Hindlimb muscle (tissue), 1 donor: ENCODE measurements around the gene FBXO9. TPM values are rescaled to one million over a fixed set of nuclear protein-coding genes. Genes with fewer than 3 reads are reported as not detected.
"Not testable (repeated sequence)": the region's sequence is repeated elsewhere in the genome, so short reads cannot be mapped to it uniquely, and the experiment has no call there.

Experiments used
- DNase-seq: peaks from one replicate; pipeline ENCODE4 v3.0.0-alpha.2; 2013
- polyA plus RNA-seq: library from polyadenylated mRNA; unstranded; fragments of 120-200 nt; gene quantifications from one replicate; pipeline ENCODE4 v1.2.1, GENCODE V29; 2013; ENCODE audit not compliant: insufficient read length

Gene FBXO9
- polyA plus RNA-seq, 1 donor, result 88.5 TPM

DNA sequence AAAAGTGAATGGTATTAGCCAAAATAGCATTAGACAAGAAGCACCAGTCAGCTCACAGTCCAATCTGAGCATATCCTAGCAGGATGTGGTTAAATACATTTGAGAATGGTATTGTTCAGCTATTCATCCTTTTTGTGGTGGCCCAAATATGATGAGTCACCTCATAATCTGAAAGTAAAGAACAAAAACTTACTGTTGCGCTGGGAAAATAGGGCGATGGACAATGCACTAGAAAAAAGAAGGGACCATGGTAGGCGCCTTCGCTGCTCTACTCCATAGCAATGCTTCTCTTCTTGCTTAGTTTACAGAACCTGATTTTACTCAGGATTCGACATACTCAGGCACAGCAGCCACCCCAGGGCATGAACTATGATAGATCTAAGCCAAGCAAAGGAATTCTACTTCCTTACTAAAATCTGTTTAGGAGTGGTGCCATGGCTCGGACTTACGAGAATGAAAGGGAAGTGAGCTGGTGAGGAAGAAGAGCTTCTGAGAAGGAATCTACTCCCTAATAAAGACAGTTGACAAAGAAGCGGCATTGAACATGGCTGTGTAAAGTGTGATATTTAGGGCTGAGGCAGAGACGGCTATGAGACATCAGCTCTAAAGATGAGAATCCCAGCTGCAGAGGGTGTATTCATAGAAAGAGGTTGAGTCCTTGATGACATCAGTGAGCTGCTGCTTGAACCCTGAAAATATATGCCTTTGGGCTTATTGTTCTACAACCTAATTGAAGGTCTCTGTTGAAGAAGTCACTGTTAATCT is 16.6 kb upstream of the FBXO9 start:
- no peak for DNase-seq

DNA sequence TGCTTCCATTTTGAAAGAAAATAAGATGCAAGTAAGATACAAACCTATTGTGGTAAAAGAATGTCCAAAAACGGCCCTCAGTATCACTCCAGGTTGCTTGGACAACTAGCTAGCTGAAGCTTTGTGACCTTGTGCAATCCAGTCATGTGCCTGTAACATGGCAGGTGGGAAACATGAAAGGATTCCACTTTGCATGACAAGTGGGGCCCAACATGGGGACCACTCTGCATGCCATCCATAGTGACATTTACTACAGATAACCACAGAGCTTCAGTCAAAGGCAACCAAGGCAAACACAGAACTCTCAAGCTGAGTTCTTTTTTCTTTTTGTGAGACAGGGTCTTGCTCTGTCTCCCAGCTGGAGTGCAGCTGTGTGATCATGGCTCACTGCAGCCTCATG is 15.8 kb upstream of the FBXO9 start:
- no peak for DNase-seq

DNA sequence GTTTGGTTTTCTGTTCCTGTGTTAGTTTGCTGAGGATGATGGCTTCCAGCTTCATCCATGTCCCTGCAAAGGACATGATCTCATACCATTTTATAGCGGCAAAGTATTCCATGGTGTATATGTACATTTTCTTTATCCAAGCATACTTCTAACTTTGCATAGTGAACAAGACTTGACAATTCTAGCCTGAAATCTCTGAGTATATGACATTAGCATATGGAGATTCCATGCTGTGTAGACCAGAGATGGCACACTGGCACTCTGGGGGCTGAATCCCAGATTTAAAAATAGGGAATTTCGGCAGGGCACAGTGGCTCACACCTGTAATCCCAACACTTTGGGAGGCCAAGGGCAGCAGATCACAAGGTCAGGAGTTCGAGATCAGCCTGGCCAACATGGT is 13.1 kb upstream of the FBXO9 start:
- DNase-seq, result not testable (repeated sequence)

DNA sequence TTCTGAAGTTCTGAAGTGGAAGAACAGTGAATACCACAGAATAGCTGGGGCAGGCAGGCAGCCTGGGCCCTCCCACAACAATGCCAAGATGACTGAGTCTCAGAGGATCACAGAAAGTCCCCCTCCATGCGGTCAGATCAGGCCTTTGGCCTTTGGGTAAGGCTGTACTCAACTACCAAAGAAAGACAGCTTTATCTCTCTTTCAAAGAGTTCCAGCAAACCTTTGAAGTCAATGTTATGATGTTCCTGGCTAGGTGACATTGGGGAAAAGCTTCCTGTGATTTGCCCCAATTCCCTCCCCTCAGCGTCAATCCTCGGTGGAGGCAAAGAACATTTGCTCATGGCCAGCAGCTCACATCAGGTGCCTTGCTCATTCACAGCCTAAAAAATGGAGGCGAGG is 10.7 kb upstream of the FBXO9 start:
- no peak for DNase-seq

DNA sequence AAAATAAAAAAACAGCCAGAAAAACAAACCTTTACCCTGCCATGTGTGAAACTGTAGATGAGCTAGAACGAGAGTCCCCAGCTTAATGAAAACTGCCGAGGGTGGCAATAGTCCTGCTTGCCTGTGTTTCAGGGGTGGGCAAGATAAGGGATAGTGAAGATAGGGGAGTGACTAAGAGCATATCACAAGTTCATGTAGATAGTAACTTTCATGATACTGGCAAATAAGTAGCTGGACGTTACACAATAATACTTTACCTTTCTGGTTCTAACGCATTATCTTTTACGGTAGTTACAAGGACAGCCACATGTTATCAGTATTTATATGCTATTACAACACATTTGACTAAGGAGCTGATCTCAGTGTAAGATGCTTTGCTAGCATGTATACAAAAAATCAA is 9.3 kb upstream of the FBXO9 start:
- DNase-seq, result no peak

DNA sequence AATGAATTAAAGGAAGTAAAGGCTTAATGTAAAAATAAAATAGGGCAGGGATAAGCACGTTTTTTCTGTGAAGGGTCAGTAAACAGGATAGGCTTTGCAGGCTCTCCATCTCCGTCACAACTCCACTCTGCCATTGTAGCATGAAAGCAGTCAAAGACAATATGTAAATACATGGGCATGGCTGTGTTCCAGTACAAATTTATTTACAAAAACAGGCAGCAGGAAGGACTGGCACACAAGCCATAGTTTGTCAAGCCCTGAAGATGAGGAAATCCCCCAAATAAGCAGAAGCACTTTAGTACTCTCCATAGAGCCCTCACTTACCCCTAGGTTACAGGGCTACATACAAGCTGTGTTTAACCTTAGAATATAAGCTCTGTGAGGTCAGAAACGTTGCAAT is 8.9 kb upstream of the FBXO9 start:
- no peak for DNase-seq

DNA sequence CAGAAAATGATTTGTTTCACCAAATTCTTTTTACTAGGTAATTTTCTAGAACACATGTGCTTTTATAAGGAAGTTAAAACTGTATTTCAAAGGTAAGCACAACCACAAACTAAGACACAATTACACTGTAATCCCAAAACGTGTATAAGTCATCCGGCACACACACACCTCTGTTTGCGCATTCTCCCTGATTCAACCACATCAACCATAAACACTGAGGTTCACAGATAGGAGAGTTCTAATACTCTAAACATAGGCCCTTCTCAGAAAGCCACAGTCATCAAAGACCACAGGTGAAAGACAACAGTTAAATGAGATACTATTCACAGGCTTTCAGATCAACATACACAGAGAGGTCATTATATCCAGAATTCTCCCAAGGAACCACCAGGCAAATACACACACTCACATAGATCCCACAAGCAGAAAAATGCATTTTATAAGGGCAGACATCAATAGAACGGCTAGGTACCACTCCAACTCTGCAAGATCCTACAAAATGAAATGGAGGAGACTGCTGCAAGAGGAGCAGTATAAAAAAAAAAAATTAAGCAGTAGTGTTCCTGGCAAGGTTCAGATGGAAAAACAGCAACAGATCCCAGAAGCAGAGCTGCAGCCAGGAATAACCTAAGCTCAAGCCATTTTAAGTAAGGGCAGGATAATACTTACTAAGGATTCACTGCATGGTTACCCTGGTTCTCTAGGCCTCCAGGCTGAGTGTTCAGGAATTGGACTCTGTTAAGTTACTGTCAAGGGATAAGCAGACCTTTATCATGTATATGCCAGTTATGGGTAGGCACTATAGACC is 6.6 kb upstream of the FBXO9 start:
- peak; percentile 80 for DNase-seq

DNA sequence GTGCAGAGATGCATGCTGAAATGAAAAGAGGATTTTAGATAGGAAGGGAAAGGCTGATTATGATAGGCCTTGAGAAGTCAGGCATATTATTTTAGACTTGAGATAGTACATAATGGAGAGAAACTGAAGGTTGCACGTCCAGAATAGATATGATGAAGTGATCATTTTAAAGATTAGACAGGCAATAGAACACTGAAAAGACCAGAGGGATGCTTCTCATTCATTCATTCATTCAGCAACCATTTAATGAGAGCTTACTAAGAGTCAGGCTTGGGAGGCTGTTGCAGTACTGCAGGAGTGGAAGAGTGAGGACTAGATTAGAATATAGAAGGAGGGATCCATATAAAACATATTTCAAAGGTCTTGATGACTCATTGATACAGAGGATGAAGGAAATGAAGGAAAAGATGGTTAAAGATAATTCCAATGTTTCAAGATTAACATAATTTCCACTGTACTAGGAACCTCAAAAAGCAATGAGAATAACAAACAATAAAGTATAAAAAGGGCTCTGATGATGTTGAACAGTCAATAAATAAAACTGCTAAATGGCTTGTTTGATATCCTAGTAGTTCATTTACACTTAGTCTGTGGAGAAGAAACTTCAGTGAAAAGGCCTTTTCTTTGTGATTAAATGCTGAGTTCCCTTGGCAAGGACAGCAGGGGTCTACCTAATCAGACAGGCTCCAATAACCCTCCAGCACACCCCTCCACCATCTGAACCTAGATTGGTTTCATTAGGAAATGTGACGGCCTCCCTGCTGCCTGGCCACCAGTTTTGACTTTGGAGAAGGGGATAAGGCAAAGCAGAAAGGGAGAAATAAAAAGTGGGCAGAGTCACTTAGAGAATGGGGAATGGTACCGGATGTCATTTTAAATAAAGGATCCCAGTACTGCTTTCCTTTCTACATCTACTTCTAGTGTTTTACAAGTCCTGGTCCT is 5.3 kb upstream of the FBXO9 start:
- DNase-seq, result no peak

DNA sequence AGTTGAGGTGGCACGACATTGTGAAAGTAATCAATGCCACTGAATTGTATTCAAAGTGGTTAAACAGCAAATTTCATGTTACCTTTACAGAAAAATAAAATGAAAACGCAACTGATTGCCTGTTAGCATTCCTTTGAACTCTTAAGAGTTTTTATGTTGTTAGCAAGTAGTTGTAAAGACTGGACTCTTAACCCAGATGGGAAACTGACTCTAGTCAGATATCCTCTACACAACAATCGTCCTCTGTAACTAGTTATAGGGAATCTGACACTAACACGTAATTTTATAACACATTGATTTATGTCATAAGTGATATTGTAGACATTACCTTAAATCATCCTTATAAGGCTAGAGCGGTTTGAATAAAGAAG is 3.0 kb upstream of the FBXO9 start:
- DNase-seq, result no peak

DNA sequence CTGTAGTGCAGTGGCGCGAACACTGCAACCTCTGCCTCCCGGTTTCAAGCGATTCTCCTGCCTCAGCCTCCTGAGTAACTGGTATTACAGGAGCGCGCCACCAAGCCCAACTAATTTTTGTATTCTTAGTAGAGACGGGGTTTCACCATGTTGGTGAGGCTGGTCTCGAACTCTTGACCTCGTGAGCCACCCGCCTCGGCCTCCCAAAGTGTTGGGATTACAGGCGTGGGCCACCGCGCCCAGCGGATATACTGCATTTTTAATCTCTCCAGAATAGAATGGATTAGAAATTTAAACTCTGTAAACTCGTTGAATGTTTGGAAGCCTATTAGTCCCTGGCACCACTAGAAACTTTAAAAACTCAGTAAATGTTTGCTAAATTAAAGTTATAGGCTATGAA is 949 bp upstream of the FBXO9 start:
- not testable (repeated sequence) for DNase-seq

DNA sequence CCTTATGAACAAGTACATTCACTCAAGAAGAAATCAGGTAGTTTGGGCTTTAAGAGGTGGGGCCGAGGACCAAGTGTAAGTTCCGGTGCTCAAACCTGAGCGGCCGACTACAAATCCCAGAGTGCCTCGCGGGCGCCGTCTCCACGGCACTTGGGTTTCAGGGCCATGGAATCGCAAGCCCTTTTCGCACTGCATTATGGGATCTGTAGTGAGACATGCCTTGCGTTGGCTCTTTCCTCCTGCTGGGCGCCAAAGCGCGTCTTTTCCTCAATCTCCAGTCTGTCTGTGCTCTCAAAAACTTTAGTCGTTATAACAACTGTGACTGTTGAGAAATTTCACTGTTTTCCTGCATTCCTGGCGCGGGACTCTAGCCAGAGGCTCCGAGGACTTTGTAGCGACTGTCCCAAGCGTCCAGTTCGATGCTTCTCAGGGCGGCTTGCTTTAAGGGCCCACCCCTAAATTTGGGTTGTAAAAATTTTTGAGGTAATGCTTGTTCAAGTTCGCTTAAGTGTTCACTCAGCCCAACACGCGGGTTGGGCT is 408 bp upstream of the FBXO9 start:
- DNase-seq, result peak; percentile 98

DNA sequence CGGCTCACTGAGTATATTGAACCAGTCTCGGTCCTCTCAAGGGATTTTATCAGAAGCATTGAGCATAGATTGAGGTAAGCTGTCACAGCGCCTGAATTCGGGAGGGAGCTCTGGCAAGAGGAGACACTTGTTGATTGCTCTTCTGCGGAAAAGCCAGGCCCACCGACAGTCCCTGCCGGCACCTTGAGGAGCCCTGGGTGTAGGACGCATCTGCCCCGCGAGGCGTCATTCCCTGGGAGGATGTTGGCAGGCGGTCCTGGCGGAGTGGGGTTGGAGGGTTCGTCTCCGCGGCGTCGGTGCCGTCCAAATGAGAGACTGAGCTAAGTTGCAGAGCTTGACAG is 843 bp downstream of the FBXO9 start:
- peak; percentile 37 for DNase-seq

DNA sequence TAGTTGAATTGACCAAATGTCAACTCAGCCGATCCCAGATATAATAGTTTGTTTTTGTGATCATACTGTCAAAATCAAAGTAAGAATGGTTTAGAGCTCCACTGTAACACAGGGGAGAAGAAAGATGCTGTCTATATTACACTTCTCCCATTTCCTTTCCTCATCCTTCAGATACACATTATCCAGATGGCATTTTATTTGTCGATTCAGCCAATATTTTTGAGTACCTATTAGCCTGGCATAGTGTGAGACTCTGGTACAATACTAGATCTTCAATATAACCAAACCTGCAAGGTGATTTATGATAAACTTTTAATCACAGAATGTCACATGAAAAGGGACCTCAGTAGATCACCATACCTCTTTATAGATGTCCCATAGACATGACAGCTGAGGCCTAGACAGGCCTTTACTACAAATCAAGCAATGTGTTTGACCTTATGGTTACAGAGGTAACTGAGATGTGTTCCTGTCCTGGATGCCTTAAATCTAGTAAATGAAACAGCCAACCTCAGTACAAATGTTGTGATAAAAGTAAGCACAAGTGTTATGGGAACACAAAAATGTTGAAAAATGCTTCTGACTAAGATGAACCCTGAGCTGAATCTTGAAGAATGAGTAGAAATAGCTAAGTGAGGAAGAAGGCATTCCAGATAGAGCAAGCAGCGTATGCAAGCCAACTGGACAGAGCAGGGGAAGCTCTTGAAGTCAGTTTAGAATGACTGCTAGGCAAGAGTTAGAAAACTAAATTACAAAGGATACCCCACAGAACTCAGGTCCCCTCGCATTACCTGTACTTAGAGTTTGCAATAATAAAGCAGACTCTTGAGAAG is 1.9 kb downstream of the FBXO9 start:
- no peak for DNase-seq

DNA sequence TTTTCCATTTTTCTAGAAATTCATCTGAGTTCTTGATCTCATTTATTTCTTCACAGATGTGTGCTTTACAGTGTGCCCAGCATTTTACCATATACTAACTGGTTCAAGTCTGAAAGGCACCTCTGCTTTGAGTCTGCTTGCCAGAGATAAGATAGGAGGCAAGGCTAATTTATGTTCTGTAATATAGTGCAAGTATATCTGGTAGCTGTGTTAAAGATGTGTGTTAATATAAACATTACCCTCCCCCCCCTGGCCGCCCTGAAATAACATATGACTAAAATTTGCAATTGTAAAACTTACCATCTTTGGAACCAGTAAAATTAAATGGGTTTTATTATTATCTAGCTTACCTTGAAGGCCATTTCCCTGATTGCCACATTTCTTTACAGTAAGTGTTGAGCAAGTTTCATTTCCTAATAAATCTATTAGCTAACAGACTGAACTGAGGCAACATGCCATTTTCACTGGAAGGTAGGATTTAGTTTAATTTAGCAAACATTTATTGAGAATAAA is 2.7 kb downstream of the FBXO9 start:
- DNase-seq, result no peak

DNA sequence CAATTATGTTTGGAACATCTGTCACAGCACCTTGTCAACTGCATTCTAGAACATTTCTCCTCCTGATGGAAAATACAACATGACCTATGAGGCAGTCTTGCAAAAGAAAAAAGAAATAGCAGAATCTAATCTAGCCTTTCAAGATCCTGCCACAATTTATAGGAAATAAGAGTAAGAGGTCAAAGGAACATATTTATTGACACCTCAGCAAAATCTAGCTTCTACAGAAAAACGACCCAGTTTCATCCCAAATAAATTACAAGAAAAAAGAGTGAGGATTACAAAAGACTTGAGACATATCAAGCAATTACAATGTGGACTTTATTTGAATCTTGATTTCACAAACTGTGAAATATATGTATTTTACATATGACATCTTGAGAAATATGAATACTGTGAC is 4.2 kb downstream of the FBXO9 start:
- DNase-seq, result no peak

DNA sequence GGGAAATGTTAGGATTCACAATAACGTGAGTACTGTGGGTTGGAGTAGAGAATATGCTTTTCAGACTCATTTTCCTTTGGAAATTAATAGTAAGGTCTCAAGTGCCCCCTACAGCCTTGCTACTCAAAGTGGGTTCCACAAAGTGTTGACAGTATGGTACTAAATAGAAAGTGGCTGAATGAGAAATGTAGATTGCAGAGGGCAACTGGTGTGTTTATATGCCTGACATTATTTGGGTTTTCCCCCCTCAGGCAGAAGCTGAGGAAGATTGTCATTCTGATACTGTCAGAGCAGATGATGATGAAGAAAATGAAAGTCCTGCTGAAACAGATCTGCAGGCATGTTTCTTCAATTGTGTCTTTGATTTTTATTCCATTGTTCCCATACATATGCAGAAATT is 5.6 kb downstream of the FBXO9 start:
- no peak for DNase-seq

DNA sequence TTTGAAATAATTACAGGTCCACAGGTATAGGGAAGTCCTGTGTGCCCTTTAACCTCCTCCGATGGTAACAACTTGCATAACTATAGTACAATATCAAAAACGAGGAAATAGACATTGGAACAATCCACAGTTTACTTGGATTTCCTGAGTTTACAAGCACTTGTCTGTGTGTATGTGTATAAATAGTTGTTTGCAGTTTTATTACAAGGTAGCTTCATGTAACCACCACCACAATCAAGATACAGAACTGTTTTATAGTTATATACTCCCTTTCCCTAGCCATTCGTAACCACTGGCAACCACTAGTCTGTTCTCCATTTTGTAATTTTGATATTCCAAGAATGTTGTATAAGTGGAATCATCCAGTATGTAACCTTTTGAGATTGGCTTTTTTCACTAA is 9.1 kb downstream of the FBXO9 start:
- DNase-seq, result no peak

DNA sequence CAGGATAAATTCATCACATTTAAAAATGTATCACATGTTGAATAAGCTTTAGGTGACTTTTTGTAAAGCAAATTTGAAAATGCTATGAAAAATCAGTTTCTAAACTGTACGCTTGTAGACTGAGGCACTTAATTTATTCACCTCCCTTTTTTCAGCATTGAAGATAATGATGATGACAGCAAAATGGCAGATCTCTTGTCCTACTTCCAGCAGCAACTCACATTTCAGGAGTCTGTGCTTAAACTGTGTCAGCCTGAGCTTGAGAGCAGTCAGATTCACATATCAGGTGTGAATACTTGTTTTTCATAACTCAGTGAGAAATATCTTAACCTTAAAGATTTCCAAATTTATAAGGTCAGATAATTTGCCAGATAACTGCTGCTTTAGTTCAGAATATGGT is 15.6 kb downstream of the FBXO9 start:
- no peak for DNase-seq

DNA sequence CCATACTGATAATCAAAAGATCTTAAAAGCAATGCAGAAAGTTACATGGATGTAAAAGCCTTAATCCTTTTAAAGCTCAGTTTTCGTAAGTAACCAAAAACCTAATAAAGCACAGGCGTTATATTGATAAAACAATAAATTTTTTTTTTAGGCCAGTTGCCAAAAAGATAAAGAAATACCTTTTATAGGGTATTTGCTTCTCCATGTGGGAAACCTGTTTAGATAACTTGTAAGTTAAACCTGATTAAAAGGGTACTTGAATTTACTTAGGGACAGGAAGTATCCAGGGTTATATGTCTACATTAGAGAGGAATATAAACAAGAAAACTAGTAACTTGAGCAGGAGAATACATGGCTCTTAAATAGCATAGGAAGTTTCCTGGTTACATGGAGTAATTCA is 21.1 kb downstream of the FBXO9 start:
- DNase-seq, result no peak

DNA sequence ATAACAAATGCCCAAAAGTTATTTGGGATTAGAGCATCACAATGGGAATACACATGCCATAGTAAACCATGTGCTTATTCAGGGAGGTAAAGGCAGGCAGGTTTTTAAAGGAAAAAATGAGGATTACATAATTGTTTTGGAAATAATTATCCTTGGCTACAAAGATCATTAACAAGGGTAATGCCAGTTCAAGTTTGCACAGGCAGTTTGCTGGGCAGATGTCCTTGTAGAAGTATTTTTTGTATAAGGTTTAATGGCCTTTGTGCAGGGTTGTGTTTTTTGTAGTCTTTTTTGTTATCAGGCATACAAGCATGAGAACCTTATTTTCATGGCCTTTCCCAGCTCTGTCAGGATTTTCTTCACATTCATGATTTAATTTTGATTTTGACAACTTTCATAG is 24.7 kb downstream of the FBXO9 start:
- no peak for DNase-seq

DNA sequence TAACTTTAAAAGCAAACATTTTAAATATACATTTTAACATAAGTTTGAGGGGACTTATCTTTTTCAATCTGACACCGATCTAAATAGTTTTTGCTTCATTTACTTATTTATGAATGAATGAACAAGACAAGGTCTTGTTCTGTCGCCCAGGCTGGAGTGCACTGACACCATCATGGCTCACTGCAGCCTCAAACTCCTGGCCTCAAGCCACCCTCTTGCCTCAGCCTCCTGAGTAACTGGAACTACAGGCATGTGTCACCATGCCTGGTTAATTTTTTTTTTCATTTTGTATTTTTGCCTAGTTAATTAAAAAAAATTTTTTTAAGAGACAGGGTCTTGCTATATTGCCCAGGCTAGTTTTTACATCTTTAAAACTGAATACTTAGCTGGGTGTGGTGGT is 25.4 kb downstream of the FBXO9 start:
- no peak for DNase-seq

DNA sequence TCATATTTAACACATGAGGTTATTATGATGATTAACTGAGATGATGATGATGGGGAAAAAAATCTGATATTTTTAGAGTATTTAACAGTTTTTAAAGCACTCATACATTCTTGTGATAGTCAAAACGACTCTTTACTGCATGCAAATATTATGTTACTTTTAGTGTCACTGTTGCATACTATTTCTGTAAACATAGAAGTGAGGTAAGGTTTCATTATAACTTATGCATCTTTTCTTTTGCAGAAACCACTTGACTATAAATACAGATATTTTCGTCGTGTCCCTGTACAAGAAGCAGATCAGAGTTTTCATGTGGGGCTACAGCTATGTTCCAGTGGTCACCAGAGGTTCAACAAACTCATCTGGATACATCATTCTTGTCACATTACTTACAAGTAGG is 30.1 kb downstream of the FBXO9 start:
- no peak for DNase-seq
